ENCODE measurements around the gene ZNF318.

The ZNF318 gene

DNA sequence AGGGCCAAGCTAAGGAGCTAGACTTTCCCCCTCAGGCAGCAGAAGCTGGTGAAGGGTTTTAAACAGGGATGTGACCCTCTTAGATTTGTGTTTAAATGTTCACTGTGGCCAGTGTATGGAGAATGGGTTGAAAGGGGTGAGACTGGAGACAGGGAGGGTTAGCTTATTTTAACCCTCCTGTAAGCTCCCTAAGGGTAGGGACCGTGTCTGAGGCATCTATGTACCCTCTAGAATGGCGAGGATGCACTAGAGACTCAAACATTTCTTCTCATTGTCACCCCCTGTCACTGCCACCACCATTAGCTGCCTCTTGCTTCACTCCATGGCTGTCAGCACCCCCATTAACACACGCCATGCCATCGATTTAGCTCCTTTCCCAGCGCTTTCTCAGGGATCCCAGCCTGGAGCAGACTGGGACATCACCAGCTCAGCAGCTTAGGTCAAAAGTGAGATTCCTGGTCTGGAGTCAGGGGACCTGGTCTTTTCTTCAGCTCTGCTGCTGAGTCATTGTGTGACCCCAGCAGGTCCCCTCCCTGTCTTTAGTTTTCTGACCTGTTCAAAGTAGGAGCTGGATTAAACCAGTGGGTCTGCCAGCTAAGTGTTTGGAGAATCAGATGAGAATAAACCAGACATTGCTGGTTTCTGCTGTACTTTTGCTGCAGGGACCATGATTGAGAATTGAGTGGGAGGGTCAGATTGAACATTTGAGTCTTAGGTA lies 72.5 kb downstream of the ZNF318 start:
- no peak overlapping the region for H3K9ac ChIP-seq (ENCODE audit: low read length)
- no peak overlapping the region for H3K18ac ChIP-seq (ENCODE audit: low read depth in 1 of 2, low read length in 2 of 2)
- H3K23ac ChIP-seq (ENCODE audit: low read length in 2 of 2), result no peak overlapping the region
- H3K27me3 ChIP-seq (ENCODE audit: control insufficient read depth in 1 of 2, insufficient read depth in 1 of 2, low read length in 2 of 2), result peaks cover 58 to 65% of the 10 kb centered on the region in 2 experiments
- no peak overlapping the region for H3K4ac ChIP-seq (ENCODE audit: low read depth in 1 of 2, low read length in 2 of 2)
- DNase-seq, result no peak
- H3K79me1 ChIP-seq (replicated peaks; ENCODE audit: low read length, poor library complexity, severe bottlenecking), result no peaks in the 10 kb centered on the region
- no peak overlapping the region for H2BK5ac ChIP-seq (ENCODE audit: low read depth, low read length, poor library complexity, severe bottlenecking)
- H2BK12ac ChIP-seq (ENCODE audit: low read length in 2 of 2), result no peak overlapping the region
- no peaks in the 10 kb centered on the region for H3K4me1 ChIP-seq (ENCODE audit: control insufficient read depth, insufficient read depth, low read depth, low read length)
- no peak overlapping the region for H2BK15ac ChIP-seq (ENCODE audit: low read depth, poor library complexity, severe bottlenecking)
- H3K14ac ChIP-seq (ENCODE audit: low read length in 2 of 2), result no peak overlapping the region
- H3K9me3 ChIP-seq (ENCODE audit: control insufficient read depth, low read length), result no peaks in the 10 kb centered on the region
- H3K36me3 ChIP-seq (ENCODE audit: control insufficient read depth in 1 of 2, insufficient read depth in 2 of 2, low read depth in 1 of 2, low read length in 2 of 2), result no peaks in the 10 kb centered on the region
- WGBS, result 76% methylated on average over 5 of the region's 5 CpGs
- H2AFZ ChIP-seq (ENCODE audit: low read depth, low read length), result no peak overlapping the region
- H4K91ac ChIP-seq (ENCODE audit: low read length), result no peak overlapping the region
- H2BK120ac ChIP-seq (ENCODE audit: low read depth, low read length), result no peak overlapping the region
- no peak overlapping the region for H4K8ac ChIP-seq (ENCODE audit: low read length)
- H3K4me2 ChIP-seq (ENCODE audit: low read length, poor library complexity, severe bottlenecking), result no peak overlapping the region
- no peak overlapping the region for H3K27ac ChIP-seq (ENCODE audit: low read length, poor library complexity, severe bottlenecking)
- no peak overlapping the region for H2AK5ac ChIP-seq (ENCODE audit: low read length, severe bottlenecking)
- no peak overlapping the region for H3K4me3 ChIP-seq (ENCODE audit: insufficient read depth in 1 of 2, low read depth in 1 of 2, low read length in 2 of 2)

DNA sequence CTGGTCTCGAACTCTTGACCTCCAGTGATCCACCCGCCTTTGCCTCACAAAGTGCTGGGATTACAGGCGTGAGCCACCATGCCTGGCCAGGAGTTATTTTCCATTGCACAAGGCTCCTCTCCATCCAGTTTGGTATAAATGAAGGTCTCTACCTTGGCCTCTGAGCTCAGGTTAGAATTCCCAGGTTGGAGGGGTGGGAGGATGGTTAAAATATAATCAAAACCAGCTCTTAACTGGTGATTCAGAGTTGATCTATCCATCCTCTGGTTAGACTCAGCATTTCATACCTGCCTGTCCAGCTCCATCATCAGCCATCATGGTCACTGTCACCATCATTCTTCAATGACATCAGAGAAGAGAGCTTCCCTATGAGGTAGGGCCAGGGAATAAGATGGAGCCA lies 74.0 kb downstream of the ZNF318 start:
- H2AFZ ChIP-seq (ENCODE audit: low read depth, low read length), result no peak overlapping the region
- no peak overlapping the region for H4K8ac ChIP-seq (ENCODE audit: low read length)
- no peak overlapping the region for H3K18ac ChIP-seq (ENCODE audit: low read depth in 1 of 2, low read length in 2 of 2)
- no peak overlapping the region for H3K27ac ChIP-seq (ENCODE audit: low read length, poor library complexity, severe bottlenecking)
- H2BK12ac ChIP-seq (ENCODE audit: low read length in 2 of 2), result no peak overlapping the region
- H2BK120ac ChIP-seq (ENCODE audit: low read depth, low read length), result no peak overlapping the region
- H3K9me3 ChIP-seq (ENCODE audit: control insufficient read depth, low read length), result no peaks in the 10 kb centered on the region
- no peak overlapping the region for H2BK5ac ChIP-seq (ENCODE audit: low read depth, low read length, poor library complexity, severe bottlenecking)
- H3K79me1 ChIP-seq (replicated peaks; ENCODE audit: low read length, poor library complexity, severe bottlenecking), result no peaks in the 10 kb centered on the region
- H2BK15ac ChIP-seq (ENCODE audit: low read depth, poor library complexity, severe bottlenecking), result no peak overlapping the region
- 91% methylated on average over 3 of the region's 3 CpGs for WGBS
- no peak overlapping the region for H3K23ac ChIP-seq (ENCODE audit: low read length in 2 of 2)
- H3K9ac ChIP-seq (ENCODE audit: low read length), result no peak overlapping the region
- H4K91ac ChIP-seq (ENCODE audit: low read length), result no peak overlapping the region
- peaks cover 44 to 50% of the 10 kb centered on the region in 2 experiments for H3K27me3 ChIP-seq (ENCODE audit: control insufficient read depth in 1 of 2, insufficient read depth in 1 of 2, low read length in 2 of 2)
- no peak overlapping the region for H2AK5ac ChIP-seq (ENCODE audit: low read length, severe bottlenecking)
- H3K36me3 ChIP-seq (ENCODE audit: control insufficient read depth in 1 of 2, insufficient read depth in 2 of 2, low read depth in 1 of 2, low read length in 2 of 2), result no peaks in the 10 kb centered on the region
- H3K4me2 ChIP-seq (ENCODE audit: low read length, poor library complexity, severe bottlenecking), result no peak overlapping the region
- no peak overlapping the region for H3K4me3 ChIP-seq (ENCODE audit: insufficient read depth in 1 of 2, low read depth in 1 of 2, low read length in 2 of 2)
- no peak for DNase-seq
- H3K4me1 ChIP-seq (ENCODE audit: control insufficient read depth, insufficient read depth, low read depth, low read length), result no peaks in the 10 kb centered on the region
- H3K14ac ChIP-seq (ENCODE audit: low read length in 2 of 2), result no peak overlapping the region
- no peak overlapping the region for H3K4ac ChIP-seq (ENCODE audit: low read depth in 1 of 2, low read length in 2 of 2)

DNA sequence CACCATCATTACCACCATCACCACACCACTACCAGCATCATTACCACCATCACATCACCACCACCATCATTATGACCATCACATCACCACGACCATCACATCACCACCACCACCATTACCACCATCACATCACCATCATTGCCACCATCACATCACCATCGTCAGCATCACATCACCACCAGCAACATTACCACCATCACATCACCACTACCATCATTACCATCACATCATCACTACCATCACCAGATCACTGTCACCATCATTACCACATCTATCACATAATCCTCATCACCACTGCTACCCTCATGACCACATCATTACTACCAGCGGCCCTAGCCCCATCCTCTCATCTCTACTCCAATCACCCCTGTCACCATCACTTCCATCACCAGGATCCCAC lies 74.9 kb downstream of the ZNF318 start:
- WGBS, result 64% methylated on average over 3 of the region's 3 CpGs
- Histone ChIP-seq H2AFZ (ENCODE audit: low read depth, low read length) (no peak overlapping the region), H2BK5ac (ENCODE audit: low read depth, low read length, poor library complexity, severe bottlenecking) (no peak overlapping the region), H2AK5ac (ENCODE audit: low read length, severe bottlenecking) (no peak overlapping the region), H2BK120ac (ENCODE audit: low read depth, low read length) (no peak overlapping the region), H4K91ac (ENCODE audit: low read length) (no peak overlapping the region), H3K4ac (ENCODE audit: low read depth in 1 of 2, low read length in 2 of 2) (no peak overlapping the region), H3K18ac (ENCODE audit: low read depth in 1 of 2, low read length in 2 of 2) (no peak overlapping the region), H3K4me2 (ENCODE audit: low read length, poor library complexity, severe bottlenecking) (no peak overlapping the region), H3K36me3 (ENCODE audit: control insufficient read depth in 1 of 2, insufficient read depth in 2 of 2, low read depth in 1 of 2, low read length in 2 of 2) (no peaks in the 10 kb centered on the region), H3K4me3 (ENCODE audit: insufficient read depth in 1 of 2, low read depth in 1 of 2, low read length in 2 of 2) (no peak overlapping the region), H3K9ac (ENCODE audit: low read length) (no peak overlapping the region), H2BK12ac (ENCODE audit: low read length in 2 of 2) (no peak overlapping the region), H2BK15ac (ENCODE audit: low read depth, poor library complexity, severe bottlenecking) (no peak overlapping the region), H4K8ac (ENCODE audit: low read length) (no peak overlapping the region), H3K4me1 (ENCODE audit: control insufficient read depth, insufficient read depth, low read depth, low read length) (no peaks in the 10 kb centered on the region), H3K79me1 (replicated peaks; ENCODE audit: low read length, poor library complexity, severe bottlenecking) (no peaks in the 10 kb centered on the region), H3K23ac (ENCODE audit: low read length in 2 of 2) (no peak overlapping the region), H3K14ac (ENCODE audit: low read length in 2 of 2) (no peak overlapping the region), H3K27ac (ENCODE audit: low read length, poor library complexity, severe bottlenecking) (no peak overlapping the region), H3K9me3 (ENCODE audit: control insufficient read depth, low read length) (no peaks in the 10 kb centered on the region), H3K27me3 (ENCODE audit: control insufficient read depth in 1 of 2, insufficient read depth in 1 of 2, low read length in 2 of 2) (peaks cover 34 to 41% of the 10 kb centered on the region in 2 experiments)
- no peak for DNase-seq

DNA sequence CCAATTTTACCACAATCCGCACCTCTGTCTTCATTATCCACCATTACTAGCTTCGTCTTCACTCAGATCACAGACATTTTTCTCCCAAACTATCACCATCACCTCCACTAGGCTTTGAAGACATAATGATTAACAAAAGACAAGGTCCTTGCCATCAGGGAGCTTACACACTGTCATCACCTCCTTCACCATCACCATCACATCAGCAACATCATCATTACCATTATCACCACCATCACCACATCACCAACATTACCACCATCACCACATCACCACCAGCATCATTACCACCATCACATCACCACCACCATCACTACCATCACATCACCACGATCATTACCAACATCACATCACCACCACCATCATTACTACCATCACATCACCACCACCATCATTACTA lies 75.7 kb downstream of the ZNF318 start:
- Histone ChIP-seq H3K14ac (ENCODE audit: low read length in 2 of 2) (no peak overlapping the region), H3K9ac (ENCODE audit: low read length) (no peak overlapping the region)

More for the DNA sequence above, 75.7 kb downstream of the ZNF318 start:
- H3K79me1 ChIP-seq (replicated peaks; ENCODE audit: low read length, poor library complexity, severe bottlenecking), result no peaks in the 10 kb centered on the region
- H3K4ac ChIP-seq (ENCODE audit: low read depth in 1 of 2, low read length in 2 of 2), result no peak overlapping the region
- 76% methylated on average over 3 of the region's 3 CpGs for WGBS
- H4K8ac ChIP-seq (ENCODE audit: low read length), result no peak overlapping the region
- no peaks in the 10 kb centered on the region for H3K36me3 ChIP-seq (ENCODE audit: control insufficient read depth in 1 of 2, insufficient read depth in 2 of 2, low read depth in 1 of 2, low read length in 2 of 2)
- H2AK5ac ChIP-seq (ENCODE audit: low read length, severe bottlenecking), result no peak overlapping the region
- no peak overlapping the region for H3K4me2 ChIP-seq (ENCODE audit: low read length, poor library complexity, severe bottlenecking)
- no peak for DNase-seq
- no peak overlapping the region for H2BK5ac ChIP-seq (ENCODE audit: low read depth, low read length, poor library complexity, severe bottlenecking)
- H2BK12ac ChIP-seq (ENCODE audit: low read length in 2 of 2), result no peak overlapping the region
- H3K4me3 ChIP-seq (ENCODE audit: insufficient read depth in 1 of 2, low read depth in 1 of 2, low read length in 2 of 2), result no peak overlapping the region
- H3K23ac ChIP-seq (ENCODE audit: low read length in 2 of 2), result no peak overlapping the region
- no peak overlapping the region for H2BK15ac ChIP-seq (ENCODE audit: low read depth, poor library complexity, severe bottlenecking)
- H4K91ac ChIP-seq (ENCODE audit: low read length), result no peak overlapping the region
- H2BK120ac ChIP-seq (ENCODE audit: low read depth, low read length), result no peak overlapping the region
- no peak overlapping the region for H2AFZ ChIP-seq (ENCODE audit: low read depth, low read length)
- H3K9me3 ChIP-seq (ENCODE audit: control insufficient read depth, low read length), result no peaks in the 10 kb centered on the region
- peaks cover 26 to 32% of the 10 kb centered on the region in 2 experiments for H3K27me3 ChIP-seq (ENCODE audit: control insufficient read depth in 1 of 2, insufficient read depth in 1 of 2, low read length in 2 of 2)
- H3K27ac ChIP-seq (ENCODE audit: low read length, poor library complexity, severe bottlenecking), result no peak overlapping the region
- no peak overlapping the region for H3K18ac ChIP-seq (ENCODE audit: low read depth in 1 of 2, low read length in 2 of 2)
- H3K4me1 ChIP-seq (ENCODE audit: control insufficient read depth, insufficient read depth, low read depth, low read length), result no peaks in the 10 kb centered on the region

All from mesenchymal stem cell (in vitro differentiated cells and primary cell).